HG03378 (cell line): ENCODE results near the gene WFDC6.

Experiments used
- ATAC-seq: cut with Tn5 transposase; IDR thresholded peaks from one replicate; pipeline ENCODE4 v1.9.1; 2021; ENCODE audit warnings: mild to moderate bottlenecking, moderate library complexity; ENCODE audit not compliant: unreplicated experiment

Gene WFDC6

GRCh38 chr20:45518282-45518681 lies 21.0 kb downstream of the WFDC6 start:
- no peak for ATAC-seq

GRCh38 chr20:45515147-45515913 lies 24.0 kb downstream of the WFDC6 start, which contains the start of gene SPINT3:
SPINT3 (minus strand) TSS chr20:45515622; CDS start chr20:45515608, 14 bp downstream.
- no peak for ATAC-seq

GRCh38 chr20:45510242-45510862 lies 28.9 kb downstream of the WFDC6 start:
- no peak for ATAC-seq

- no peak for ATAC-seq
These were observed 30.2 kb downstream of the WFDC6 start for GRCh38 chr20:45509091-45509490.

- no peak for ATAC-seq
These were observed 31.0 kb downstream of the WFDC6 start for GRCh38 chr20:45508068-45508886.

- ATAC-seq = no peak
These were observed 32.1 kb downstream of the WFDC6 start for GRCh38 chr20:45507011-45507820.

GRCh38 chr20:45506398-45506797 lies 32.9 kb downstream of the WFDC6 start:
- ATAC-seq = no peak

GRCh38 chr20:45503403-45503802 lies 35.9 kb downstream of the WFDC6 start:
- no peak for ATAC-seq

GRCh38 chr20:45502561-45502960 lies 36.7 kb downstream of the WFDC6 start:
- ATAC-seq = no peak

GRCh38 chr20:45501600-45501999 lies 37.7 kb downstream of the WFDC6 start:
- no peak for ATAC-seq

- no peak for ATAC-seq
These were observed 39.3 kb downstream of the WFDC6 start for GRCh38 chr20:45500022-45500421.

- ATAC-seq = no peak
These were observed 41.2 kb downstream of the WFDC6 start for GRCh38 chr20:45497971-45498494.

- no peak for ATAC-seq
These were observed 43.1 kb downstream of the WFDC6 start for GRCh38 chr20:45496166-45496565.

GRCh38 chr20:45495501-45495941 lies 43.8 kb downstream of the WFDC6 start:
- ATAC-seq = no peak

- ATAC-seq = no peak
These were observed 50.2 kb downstream of the WFDC6 start for GRCh38 chr20:45489083-45489531.

GRCh38 chr20:45487231-45487635 lies 52.0 kb downstream of the WFDC6 start:
- ATAC-seq = no peak

GRCh38 chr20:45485388-45485787 lies 53.9 kb downstream of the WFDC6 start:
- ATAC-seq = no peak

GRCh38 chr20:45484676-45485075 lies 54.6 kb downstream of the WFDC6 start:
- no peak for ATAC-seq
